Fibroblast of mammary gland (primary cell): ENCODE data around the gene CNTN2.

Experiments
- DNase-seq: peaks from one replicate; pipeline ENCODE4 v3.0.0-alpha.2; 2010; ENCODE audit warnings: low read depth
- H3K4me3 ChIP-seq: 2 replicates; pipeline ENCODE4 v1.5.1; 2011; ENCODE audit warnings: low read depth, mild to moderate bottlenecking, low read length, moderate library complexity; ENCODE audit not compliant: control insufficient read depth
- TF ChIP-seq, protein P1 (sequence below): conservative IDR thresholded peaks from 2 replicates; pipeline ENCODE4 v1.5.1; 2011; ENCODE audit warnings: low read depth, low read length, inconsistent platforms; ENCODE audit not compliant: control insufficient read depth, insufficient read depth

Gene CNTN2

DNA sequence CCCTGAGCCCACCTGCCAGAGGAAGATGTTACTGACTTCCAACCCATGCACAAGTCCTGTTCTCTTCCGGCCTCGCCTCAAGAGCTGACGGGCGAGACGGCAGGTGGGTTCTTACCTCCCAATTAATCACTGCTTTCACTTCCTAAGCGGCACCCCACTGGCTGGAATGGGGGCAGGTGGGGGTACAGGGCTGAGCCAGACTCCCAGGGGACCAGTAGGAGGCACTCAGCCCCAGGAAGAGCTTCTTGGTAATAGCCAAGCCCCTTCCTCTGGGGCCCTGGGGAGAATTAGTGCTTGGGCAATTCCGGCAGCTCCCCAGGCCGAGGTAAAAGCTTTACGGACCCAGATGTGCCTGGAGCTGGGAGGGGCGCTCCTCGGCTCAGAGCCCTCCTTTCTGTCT is 9.7 kb downstream of the CNTN2 start:
- no peak overlapping the region for H3K4me3 ChIP-seq
- TF ChIP-seq, protein P1, sequence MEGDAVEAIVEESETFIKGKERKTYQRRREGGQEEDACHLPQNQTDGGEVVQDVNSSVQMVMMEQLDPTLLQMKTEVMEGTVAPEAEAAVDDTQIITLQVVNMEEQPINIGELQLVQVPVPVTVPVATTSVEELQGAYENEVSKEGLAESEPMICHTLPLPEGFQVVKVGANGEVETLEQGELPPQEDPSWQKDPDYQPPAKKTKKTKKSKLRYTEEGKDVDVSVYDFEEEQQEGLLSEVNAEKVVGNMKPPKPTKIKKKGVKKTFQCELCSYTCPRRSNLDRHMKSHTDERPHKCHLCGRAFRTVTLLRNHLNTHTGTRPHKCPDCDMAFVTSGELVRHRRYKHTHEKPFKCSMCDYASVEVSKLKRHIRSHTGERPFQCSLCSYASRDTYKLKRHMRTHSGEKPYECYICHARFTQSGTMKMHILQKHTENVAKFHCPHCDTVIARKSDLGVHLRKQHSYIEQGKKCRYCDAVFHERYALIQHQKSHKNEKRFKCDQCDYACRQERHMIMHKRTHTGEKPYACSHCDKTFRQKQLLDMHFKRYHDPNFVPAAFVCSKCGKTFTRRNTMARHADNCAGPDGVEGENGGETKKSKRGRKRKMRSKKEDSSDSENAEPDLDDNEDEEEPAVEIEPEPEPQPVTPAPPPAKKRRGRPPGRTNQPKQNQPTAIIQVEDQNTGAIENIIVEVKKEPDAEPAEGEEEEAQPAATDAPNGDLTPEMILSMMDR, result no peak
- no peak for DNase-seq

DNA sequence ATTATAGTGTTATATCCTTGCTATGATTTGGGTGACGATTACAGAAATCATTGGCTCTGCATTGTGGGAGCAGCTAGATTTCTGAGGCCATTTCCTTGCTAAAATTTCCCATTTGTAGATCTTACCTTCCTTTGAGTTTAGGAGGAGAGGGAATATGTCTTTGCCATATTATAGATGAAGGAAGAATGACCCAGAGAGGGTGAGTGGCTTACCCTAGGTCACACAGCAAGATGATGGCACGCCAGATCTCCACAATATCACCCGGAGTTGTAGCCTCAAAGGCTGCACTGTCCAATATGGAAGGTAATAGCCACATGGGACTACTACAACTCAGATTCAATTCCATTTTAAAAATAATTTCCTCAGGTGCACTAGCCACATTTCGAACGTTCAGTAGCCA is 10.3 kb downstream of the CNTN2 start:
- H3K4me3 ChIP-seq, result no peak overlapping the region
- TF ChIP-seq, protein P1, result no peak
- no peak for DNase-seq

DNA sequence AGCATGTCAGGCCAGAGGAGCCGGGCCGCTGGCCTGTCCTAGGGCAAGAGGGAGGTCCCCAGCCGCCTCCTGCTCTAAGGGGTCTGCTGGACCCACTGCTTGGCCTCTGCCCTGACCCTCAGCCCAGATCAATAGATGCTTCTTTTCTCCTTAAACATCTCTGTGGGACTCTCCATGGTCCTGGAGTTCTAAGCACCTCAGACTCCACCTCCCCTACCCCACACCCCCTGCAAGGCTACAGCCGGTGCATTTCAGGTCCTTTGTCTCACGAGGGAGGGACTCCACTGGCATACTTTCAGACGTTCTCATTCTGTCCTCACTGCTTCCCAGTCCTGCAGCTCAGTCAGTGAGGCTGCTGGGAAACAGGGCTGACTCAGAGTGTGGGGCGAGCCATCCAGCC is 11.0 kb downstream of the CNTN2 start:
- no peak overlapping the region for H3K4me3 ChIP-seq
- TF ChIP-seq, protein P1, result no peak
- no peak for DNase-seq

DNA sequence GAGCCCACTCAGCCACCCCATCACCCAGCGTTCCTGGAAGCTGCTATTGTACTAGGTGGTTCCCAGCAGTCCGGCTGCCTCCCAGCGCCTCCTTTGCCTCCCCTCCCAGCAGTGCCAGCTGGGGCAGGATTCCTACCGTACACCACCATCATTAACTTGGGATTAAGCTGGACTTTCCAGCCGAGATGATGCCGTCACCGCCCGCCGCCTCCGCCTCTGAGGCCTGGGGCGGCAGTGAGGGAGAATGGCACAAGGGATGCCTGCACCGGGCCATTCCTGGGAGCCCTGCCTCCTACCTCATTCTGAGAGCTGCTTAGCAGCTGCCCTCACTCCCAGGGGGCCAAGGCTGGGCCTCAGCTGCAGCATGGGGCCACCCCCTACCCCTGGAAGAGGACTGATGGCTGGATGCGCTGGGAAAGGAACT is 13.2 kb downstream of the CNTN2 start:
- DNase-seq, result no peak
- TF ChIP-seq, protein P1, result no peak

DNA sequence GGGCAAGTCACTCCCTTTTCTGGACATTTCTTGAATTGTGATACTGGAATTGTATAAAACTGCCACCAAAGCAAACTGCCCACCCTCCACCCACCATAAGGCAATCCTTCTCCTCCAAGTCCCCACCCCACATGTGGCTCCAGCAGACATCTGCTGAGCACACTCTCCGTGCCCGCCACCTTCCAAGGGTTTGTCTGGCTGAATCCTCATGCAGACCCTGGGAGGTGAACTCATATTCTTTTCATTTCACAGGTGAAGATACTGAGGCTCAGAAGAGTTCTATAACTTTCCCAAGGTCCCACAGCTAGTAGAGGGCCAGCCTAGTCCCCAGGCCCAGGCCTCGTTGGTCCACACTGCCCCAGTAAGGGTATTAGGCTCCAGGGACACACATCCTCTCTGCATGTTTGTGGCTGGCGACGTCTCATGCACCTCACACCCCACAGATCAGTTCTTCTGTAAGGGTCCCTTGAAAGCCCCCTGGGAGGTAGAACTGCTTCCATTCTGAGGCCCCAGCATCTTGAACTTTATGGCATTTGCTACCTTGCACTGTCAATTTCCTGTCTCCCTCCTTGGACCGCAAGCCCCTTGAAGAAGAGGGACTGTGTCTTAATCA is 14.1 kb downstream of the CNTN2 start:
- no peak overlapping the region for H3K4me3 ChIP-seq
- TF ChIP-seq, protein P1, result no peak
- no peak for DNase-seq

More for the DNA sequence above, 13.2 kb downstream of the CNTN2 start:
- H3K4me3 ChIP-seq, result no peak overlapping the region

DNA sequence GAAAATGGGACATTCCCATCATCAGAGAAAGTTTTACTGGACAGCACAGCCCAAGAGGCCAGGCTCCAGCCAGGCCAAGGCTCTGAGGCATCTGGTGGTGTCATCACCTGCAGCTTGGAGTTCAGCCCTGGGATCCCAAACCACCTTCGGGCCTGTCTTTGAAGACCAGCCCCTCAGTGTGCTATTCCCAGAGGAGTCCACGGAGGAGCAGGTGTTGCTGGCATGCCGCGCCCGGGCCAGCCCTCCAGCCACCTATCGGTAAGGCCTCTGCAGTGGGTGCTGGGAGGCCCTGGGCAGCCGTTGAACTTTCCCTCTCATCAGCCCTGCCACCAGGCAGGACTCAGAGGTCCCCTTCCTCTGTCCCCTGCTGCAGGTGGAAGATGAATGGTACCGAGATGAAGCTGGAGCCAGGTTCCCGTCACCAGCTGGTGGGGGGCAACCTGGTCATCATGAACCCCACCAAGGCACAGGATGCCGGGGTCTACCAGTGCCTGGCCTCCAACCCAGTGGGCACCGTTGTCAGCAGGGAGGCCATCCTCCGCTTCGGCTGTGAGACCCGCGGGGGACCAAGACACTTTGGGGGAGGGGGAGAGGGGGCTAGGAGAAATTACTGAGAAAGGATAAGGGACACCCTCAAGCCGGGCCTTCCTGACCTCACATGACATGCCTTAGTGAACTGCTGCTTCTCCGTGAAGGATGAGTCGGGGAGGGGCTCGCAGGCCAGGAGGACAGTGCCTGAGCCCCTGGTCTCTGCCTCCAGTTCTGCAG is 15.0 kb downstream of the CNTN2 start:
- DNase-seq, result no peak
- TF ChIP-seq, protein P1, result no peak
- no peak overlapping the region for H3K4me3 ChIP-seq

DNA sequence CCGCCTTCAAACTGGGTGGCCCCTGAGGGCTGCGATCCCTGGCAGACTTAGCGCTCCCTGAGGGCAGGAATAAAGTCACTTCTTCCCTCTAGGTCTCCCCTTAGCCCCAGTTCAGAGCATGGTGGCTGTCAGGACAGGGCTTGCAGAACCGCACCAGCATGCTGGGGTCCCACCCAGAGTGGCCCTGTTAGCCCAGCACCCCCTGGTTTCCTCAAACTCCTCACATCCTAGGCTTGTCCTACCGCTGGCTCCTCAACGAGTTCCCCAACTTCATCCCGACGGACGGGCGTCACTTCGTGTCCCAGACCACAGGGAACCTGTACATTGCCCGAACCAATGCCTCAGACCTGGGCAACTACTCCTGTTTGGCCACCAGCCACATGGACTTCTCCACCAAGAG is 15.8 kb downstream of the CNTN2 start:
- TF ChIP-seq, protein P1, result no peak
- no peak overlapping the region for H3K4me3 ChIP-seq
- DNase-seq, result no peak
